ENCODE data around the gene ATG14.
A peak's percentile ranks its signal among the peaks of the same experiment; 100 is the strongest.
"Not testable (repeated sequence)": the region's sequence is repeated elsewhere in the genome, so short reads cannot be mapped to it uniquely, and the experiment has no call there.

Gene ATG14, protein sequence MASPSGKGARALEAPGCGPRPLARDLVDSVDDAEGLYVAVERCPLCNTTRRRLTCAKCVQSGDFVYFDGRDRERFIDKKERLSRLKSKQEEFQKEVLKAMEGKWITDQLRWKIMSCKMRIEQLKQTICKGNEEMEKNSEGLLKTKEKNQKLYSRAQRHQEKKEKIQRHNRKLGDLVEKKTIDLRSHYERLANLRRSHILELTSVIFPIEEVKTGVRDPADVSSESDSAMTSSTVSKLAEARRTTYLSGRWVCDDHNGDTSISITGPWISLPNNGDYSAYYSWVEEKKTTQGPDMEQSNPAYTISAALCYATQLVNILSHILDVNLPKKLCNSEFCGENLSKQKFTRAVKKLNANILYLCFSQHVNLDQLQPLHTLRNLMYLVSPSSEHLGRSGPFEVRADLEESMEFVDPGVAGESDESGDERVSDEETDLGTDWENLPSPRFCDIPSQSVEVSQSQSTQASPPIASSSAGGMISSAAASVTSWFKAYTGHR

DNA sequence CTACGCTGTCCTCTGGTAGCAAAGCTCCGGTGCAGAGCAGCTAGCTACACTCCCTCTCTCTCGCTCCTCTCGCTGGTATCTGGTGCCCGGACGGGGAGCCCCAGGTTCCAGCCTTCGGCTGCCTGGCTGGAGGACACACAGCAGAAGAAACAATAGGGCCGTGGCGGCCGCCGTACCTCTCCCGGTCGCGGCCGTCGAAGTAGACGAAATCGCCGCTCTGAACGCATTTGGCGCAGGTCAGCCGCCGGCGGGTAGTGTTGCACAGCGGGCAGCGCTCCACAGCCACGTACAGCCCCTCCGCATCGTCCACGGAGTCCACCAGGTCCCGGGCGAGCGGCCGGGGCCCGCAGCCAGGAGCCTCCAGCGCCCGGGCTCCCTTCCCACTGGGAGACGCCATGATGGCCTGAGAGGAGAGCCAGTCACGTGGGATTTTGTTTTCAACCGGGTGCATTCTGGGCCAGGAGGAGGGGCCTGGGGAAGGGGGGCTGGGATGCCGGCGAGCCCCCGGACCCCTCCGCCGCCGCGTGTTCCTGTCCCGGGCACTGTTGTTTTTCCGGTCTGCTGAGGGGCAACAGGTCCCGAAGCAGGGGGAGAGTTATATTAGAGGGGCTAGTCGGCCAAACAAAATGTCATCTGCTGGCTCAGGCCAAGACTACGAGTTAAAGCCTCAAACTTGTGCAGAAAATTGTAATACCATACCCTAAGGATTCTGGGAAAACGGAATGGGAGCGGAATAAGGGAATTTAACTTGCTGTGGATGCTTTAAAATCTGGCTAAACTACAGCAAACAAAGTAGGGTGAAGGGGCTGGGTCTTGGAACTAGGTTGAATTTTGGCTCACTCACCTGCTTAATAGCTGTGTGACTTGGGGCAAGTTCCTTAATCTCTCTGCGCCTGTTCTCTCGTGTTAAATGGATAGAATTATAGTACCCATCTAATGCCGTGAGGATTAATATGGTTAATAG is at the start of gene ATG14:
Gene ATG14, minus strand, starts transcription at position 405 of the 964 bp plus-strand sequence. Its CDS starts 8 bp downstream, at position 397.
- DNase-seq = peak; percentile 93

DNA sequence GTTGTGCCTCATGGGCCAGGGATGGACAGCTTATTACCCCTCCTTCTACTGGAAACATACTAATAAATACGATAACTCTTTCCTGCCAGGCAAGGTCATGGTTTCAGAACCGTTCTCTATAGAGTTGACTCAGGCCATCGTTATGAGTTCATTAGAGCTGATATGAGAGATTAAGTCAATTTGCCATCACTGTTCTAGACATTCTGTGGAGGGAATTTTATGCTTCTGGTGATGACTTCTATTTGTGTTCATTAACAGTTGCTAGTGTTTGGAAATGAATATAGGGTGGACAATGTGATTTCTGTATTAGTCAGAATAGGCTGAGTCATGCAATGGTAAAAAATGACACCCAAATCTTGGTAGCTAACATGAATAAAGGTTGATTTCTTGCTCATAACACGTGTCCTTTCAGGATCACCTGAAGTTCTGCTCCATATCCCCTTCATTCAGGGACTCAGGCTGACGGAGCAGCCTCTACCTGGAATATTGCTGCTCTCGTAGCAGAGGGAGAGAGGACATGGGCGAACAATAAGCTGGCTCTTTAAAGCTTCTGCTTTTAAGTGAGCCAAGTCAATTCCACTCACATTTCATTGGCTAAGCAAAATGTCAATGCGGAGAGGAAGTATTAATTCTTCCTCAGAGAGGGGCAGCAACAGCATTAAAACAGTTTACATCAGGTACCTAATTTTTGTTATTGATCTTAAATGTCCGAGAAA is 47.3 kb upstream of the ATG14 start:
- no peak for DNase-seq

DNA sequence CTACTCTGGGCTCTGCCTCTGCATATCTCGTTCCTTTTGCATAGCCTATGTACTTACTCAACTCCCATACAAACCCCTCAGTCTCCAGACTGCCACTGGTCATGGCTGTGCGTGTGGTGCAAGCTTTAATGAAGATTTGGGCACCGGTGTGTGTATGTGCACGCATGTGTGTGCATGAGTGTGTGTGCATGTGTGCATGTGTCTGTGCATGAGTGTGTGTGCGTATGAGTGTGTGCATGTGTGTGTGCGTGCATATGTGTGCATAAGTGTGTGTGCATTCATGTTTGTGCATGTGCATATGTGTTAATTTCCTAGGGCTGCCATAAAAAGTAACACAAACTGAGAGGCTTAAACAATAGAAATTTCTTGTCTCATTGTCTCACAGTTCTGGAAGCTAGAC is 45.9 kb upstream of the ATG14 start:
- no peak for DNase-seq

DNA sequence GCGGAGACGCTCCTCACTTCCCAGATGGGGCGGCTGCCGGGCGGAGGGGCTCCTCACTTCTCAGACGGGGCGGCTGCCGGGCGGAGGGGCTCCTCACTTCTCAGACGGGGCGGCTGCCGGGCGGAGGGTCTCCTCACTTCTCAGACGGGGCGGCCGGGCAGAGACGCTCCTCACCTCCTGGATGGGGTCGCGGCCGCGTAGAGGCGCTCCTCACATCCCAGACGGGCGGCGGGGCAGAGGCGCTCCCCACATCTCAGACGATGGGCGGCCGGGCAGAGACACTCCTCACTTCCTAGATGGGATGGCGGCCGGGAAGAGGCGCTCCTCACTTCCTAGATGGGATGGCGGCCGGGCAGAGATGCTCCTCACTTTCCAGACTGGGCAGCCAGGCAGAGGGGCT is 44.8 kb upstream of the ATG14 start:
- DNase-seq = not testable (repeated sequence)

DNA sequence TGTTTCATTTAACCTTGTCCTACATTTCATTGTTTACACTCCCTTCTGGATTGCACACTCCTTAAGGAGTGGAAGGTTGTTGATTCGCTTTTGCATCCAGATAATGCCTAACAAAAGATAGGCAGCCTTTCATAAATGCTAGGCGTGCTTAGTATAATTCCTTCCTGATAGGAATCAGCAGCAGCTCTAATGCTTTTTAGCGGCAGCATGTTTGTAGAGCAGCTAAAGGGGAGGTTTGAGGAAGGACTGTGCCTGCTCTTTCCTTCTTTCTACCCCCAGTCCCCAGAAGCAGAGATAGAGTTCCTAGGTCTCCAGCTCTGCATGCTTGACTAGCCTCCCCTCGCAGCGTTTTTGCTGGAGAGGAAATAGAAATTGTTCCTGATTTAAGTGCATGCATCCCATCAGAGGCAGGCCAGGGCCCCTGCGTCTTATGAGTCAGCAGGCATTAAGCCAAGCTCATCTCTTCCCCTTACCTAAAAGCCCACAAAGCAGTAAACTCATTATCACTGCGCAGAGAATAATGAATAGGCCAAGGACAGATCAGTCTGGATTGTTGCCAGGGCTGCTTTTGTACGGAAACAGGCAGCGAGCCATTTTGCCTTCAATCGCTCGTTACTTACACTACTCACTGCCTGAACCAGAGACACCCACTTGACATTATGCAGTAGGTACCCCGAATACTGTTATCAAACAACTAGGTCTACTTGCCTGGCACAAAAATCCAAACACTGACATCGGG is 42.8 kb upstream of the ATG14 start:
- DNase-seq = peak; percentile 20

DNA sequence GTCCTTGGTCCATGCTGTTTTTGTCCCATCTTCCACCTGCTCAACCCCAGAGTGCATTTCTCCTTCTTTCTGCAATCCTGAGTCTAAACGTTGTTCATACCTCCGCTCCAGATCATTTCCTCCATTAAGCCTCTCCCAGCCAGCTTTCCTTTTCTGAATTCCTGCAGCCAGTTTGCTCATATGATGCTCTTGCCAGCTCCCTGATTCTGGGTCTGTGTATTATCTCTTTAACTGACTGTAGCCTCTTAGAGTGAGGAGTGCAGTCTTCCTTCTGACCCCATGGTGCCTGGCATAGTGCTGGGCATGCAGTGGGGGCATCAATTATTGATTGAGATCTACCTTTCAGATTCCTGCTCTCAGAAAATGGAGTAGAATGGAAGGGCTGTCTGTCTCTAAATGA is 40.3 kb upstream of the ATG14 start:
- no peak for DNase-seq

DNA sequence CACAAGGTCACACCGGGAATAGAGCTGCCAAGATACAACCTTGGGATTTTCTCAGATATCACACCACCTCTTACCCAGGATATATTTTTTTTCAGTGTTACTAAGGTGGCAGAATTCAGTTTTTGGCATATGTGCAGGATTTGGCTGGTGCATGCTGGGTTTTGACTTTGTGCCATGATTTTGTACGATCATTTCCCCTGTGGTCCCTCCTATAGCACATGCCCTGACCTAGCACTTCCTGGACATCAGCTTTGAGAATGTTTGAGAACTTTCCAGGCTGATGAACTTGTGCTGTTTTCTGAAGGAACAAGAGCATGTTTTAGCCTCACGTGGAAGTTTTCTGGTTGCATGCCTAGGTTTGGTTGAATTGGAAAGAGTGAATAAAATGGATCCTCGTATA is 39.8 kb upstream of the ATG14 start:
- no peak for DNase-seq

DNA sequence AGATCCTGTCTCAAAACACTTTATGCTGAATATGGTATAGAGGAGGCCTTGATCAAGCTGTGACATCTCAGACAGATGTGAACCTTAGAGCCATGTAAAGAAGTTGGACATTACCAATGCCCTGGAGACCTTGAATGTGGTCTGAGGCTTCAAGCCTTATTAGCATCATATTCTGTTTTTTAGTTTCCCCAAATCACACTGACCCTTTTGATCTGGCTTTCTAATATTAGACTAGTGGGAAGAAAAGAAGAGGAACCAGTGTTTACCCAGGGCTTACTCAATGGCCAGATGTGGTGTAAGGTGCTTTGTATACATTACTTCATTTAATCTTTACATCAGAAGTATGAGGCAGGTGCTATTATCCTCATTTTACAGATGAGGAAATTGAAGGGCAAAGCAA is 39.4 kb upstream of the ATG14 start:
- no peak for DNase-seq

DNA sequence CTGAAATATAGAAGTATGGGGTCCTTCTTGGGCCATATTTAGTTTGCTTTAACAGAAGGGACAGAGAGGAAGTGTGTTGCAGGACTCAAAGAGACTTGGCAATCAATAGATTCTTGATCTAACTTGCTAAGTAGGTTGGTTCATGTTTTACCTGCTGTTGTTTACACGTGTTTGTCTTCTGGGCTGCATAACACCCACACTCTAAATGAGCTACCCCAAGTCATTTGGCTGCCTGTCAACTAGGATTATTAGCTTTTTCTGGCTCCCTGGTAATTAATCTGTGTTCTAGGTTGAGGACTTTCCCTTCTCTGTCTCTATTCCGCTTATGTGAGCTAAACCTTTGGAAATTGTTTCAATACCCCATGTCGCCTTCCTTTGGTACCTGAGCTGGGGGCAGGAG is 38.9 kb upstream of the ATG14 start:
- no peak for DNase-seq

DNA sequence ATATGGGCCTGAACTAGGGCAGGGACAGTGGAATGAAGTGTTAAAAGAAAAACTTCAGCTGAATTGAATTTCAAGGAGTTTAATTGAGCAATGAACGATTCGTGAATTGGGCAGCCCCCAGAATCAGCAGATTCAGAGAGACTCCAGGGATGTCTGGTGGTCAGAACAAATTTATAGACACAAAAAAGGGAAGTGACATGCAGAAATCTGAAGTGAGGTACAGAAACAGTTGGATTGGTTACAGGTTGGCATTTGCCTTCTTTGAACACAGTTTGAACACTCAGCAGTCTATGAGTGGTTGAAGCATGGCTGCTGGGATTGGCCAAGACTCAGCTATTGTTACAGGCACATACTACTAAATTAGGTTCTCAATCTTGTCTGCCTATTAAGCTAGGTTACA is 38.5 kb upstream of the ATG14 start:
- no peak for DNase-seq

DNA sequence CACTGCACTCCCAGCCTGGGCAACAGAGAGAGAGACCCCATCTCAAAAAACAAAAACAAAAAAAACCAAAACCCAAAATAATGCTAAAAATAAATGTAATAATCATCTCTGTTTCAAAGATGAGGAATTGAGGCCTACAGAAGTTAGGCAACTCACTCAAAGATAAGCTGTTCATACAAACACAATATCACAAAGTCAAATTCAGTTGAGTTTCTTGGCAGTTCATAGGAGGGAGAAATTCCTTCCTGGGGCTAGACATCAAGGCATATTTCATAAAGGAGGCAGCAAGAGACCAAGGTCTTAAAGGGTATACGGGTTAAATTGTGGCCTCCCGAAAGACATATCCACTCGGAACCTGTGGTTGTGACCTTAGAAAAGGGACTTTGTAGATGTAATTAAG is 37.5 kb upstream of the ATG14 start:
- DNase-seq = no peak

DNA sequence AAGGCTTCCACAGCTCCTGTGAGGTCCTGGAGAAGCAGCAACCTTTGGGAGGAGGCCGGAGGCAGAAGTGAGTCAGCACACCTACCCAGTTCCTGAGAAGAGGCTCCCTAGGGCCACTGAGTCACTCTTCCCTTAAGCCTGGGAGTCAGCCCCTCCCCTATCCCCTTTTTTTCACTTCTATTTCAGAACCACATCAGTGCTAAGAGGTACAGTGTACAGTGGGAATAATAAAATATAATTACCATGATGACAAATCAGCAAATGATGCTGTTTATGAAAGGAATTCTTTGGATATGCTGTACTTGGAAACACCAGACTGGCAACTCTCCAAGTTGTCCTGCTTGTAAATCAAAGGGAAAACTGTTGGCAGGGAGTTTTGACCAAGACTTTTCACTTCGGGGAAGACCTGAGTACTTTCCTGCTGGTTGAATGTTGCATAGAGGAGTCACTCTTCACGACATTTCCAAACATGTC is 36.5 kb upstream of the ATG14 start:
- no peak for DNase-seq

DNA sequence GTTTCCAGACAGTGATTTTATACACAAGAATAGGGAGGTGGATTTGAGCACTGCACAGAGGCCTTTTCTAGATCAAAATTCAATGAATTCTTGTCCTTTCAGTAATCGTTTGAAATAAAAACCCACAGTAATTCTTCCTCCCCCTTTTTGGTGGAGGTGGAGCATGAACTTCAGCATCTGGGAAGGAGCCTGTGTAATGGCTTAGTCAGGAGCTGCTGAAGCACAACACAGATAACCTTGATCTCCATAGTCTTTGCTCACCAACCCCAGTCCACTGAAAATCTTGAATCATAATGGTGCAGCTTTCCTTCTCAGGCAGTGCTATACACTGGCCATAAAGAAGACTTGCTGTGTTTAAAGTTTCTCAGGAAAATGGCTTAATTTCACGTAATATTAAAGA is 35.2 kb upstream of the ATG14 start:
- DNase-seq = no peak

DNA sequence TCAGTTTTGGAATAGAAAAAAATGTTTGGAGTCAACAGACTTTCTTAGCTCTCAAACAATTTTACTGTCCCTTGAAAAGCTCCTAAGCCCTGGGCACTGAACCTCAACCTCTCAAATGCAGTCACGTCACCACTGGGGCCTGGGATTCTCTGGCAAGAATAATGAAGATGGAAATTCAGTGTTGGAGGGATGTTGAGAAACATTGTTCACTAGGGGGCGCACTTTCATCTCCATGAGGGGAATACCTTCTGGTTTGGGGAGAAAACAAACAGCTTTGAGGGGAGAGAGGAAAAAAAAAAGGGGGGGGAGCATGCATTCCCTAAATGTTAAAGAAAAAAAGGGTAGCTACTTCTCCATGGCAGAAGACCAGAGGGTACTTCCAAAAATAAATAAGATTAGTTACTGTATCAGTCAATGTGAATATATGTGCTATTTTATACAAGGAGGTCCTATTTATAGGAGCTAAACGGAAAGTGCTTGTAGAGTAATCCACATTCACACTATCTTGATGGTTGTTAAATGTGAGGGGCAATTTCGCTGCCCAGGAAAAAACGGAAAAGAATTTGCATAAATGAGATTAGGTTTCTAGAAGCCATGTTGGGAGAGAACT is 34.6 kb upstream of the ATG14 start:
- DNase-seq = peak; percentile 77

DNA sequence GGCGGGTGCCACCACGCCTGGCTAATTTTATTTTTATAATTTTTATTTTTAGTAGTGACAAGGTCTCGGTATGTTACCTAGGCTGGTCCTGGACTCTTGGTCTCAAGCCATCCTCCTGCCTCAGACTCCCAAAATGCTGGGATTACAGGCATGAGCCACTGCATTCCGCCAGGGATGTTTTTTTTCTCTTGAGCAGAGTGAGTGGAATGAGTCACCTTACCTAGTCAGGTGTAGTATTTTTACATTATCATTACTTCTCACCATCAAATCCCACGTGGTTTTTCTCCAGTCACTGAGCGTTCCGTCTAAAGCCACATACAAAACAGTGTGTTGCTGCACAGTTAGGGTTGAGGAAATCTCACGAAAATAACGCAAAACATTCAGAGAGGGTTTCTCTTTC is 29.7 kb upstream of the ATG14 start:
- DNase-seq = no peak

DNA sequence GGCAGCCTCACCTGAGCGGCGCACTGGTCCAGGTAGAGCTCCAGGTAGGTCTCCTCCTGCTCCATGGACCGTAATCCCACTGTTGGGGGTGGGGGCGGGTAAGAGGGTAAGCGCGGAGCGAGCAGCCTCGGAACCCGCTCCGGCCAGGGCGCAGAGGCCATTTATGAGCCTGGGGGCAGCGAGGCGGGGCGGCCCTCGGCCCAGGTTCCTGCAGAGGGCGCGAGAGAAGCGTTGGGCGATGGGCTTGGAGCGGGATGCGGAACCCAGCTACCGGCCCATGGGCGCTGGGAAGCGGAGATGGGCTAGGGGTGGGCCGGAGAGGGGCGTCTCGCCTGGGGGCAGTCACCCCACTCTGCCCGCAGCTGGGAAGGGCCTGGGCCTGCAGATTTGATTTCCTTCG is 28.8 kb upstream of the ATG14 start, which contains the start of gene TBPL2:
Gene TBPL2, minus strand, starts transcription at position 232 of the 400 bp plus-strand sequence. Its CDS starts 167 bp downstream, at position 65.
- no peak for DNase-seq

DNA sequence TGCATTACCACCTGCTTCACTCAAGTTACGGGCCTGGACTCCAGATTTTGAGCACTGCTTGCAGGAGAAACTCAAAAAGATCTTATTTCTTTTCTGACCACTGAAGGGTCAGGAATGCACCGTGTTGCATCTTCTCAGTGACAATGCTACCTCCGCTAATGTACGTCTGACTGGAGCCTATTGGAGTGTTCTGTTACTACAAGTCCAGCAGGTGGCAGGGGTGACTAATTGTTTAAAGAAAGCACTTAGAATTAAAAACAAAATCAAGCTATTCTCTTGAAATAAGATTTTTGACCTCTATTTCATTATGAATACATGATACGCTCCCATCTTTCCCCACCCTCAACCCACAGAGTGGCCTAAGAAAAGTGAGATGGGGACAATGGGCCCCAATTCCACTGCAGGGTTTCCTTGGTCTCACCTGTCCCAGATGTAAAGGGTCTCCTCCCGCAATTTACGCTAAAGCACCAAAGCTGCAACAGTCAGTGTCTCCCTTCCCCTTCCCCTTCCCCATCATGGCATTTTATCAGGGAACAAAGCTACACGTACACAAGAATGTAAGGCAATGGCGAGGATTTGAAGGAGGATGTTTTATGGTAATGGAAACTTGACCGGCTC is 26.5 kb upstream of the ATG14 start:
- DNase-seq = no peak

DNA sequence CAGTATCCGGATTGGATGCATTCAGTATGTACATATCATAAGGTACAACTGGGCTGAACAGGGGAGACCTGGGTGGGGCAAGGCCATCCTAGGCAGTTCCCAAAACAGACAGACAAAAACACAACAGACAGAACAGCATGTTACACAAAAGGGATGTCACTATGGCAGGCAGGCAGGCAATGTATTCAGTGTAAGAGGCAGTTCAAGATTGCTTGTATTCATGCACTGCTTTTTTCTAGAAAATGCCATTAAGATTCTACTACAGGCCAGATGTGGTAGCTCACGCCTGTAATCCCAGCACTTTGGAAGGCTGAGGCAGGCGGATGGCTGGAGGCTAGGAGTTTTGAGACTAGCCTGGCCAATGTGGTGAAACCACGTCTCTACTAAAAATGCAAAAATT is 25.3 kb upstream of the ATG14 start:
- DNase-seq = no peak

DNA sequence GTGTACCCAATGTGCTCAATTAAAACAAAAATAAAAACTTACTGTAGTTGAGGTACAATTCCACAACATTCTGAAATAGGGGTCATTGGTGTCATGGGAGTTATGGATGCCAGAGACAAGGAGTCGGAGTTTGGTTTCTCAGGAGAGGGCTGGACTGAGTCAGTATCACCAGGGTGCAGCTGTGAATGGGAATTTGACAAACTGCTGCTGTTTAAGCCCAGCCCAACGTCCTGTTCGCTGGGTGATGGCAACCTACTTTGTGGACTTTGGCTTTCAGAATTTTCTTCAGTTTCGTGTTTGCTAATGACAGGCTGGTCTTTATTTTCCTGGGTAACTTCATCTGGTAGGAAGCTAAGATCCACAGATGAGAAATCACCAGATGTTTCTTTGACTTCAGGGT is 24.9 kb upstream of the ATG14 start:
- no peak for DNase-seq

DNA sequence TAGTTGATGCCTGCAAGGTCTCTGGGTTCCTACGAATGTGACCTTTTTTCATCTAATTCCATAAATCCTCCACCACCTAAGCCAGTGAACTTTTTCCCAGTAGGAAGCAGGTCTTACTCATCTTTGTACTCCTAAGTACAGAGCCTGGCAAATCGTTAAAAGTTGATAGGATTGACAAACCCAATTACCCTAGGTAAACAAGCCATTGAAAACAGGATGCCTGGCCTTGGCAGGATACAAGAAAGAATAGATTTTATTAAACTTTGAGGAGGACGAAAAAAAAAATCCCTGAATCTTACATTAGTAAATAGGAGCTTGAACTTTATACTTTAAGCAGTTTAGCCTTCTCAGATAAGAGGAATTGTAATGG is 23.2 kb upstream of the ATG14 start:
- no peak for DNase-seq
